ENCODE results near the gene OR2V1.
"Not testable (repeated sequence)": the region's sequence is repeated elsewhere in the genome, so short reads cannot be mapped to it uniquely, and the experiment has no call there.

The OR2V1 gene

GRCh38 chr5:181136361-181136955 is 5.5 kb upstream of the OR2V1 start:
- no peak for DNase-seq (ENCODE audit: low read depth, low spot score)
- Histone ChIP-seq H3K27ac (no peak overlapping the region), H3K4me3 (no peak overlapping the region), H3K9ac (ENCODE audit: insufficient read length) (no peak overlapping the region), H3K36me3 (ENCODE audit: insufficient read depth, low read length) (no peaks in the 10 kb centered on the region), H3K9me3 (ENCODE audit: low read depth, low read length) (no peaks in the 10 kb centered on the region)
- TF ChIP-seq FOXP2 (optimal IDR thresholded peaks at IDR 0.05; ENCODE audit: control extremely low read depth, extremely low read length, insufficient read depth) (no peak), EZH2 (IDR thresholded peaks at IDR 0.05) (no peak), POLR2AphosphoS5 (IDR thresholded peaks at IDR 0.05; ENCODE audit: borderline replicate concordance, low read depth, low read length) (no peak)

GRCh38 chr5:181134259-181134658 is 3.3 kb upstream of the OR2V1 start:
- Histone ChIP-seq H3K9ac (ENCODE audit: insufficient read length) (no peak overlapping the region), H3K36me3 (ENCODE audit: insufficient read depth, low read length) (no peaks in the 10 kb centered on the region), H3K27ac (no peak overlapping the region), H3K4me3 (no peak overlapping the region), H3K9me3 (ENCODE audit: low read depth, low read length) (no peaks in the 10 kb centered on the region)
- DNase-seq (ENCODE audit: low read depth, low spot score): no peak
- TF ChIP-seq EZH2 (IDR thresholded peaks at IDR 0.05): no peak
- no peak for TF ChIP-seq POLR2AphosphoS5 (IDR thresholded peaks at IDR 0.05; ENCODE audit: borderline replicate concordance, low read depth, low read length)
- TF ChIP-seq FOXP2 (optimal IDR thresholded peaks at IDR 0.05; ENCODE audit: control extremely low read depth, extremely low read length, insufficient read depth): no peak

DNA sequence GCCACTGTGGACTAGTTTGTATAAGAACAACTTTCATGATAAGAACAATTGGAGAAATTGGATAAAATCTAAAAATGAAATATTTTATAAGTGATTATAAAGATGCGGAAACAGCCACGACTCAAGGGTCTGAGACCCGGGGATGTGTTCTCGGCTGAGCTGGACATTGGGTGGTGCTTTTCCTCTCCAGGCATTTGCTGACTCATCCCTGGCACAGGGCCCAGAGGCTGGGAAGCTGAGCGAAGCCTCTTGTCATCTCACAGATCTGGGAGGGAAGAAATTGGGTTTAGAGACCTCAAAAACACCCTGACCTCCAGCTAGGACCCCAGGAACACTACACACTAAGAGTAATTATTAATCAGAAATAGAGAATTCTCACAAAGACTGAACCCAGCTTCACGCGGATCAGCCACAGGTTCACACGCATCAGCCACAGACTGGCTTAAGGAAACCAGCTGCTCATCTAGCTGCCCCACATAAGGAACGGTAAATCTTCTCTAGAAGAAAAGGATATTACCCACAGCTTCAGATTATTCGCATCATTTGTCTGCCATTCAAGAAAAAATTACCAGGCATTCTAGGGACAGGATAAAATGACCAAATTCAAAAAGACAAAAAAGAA is 2.8 kb upstream of the OR2V1 start:
- DNase-seq (ENCODE audit: low read depth, low spot score): no peak
- no peak overlapping the region for H3K4me3 ChIP-seq
- no peak overlapping the region for H3K9ac ChIP-seq (ENCODE audit: insufficient read length)
- H3K9me3 ChIP-seq (ENCODE audit: low read depth, low read length): no peaks in the 10 kb centered on the region
- no peak for TF ChIP-seq EZH2 (IDR thresholded peaks at IDR 0.05)
- TF ChIP-seq POLR2AphosphoS5 (IDR thresholded peaks at IDR 0.05; ENCODE audit: borderline replicate concordance, low read depth, low read length): no peak
- TF ChIP-seq FOXP2 (optimal IDR thresholded peaks at IDR 0.05; ENCODE audit: control extremely low read depth, extremely low read length, insufficient read depth): no peak
- H3K27ac ChIP-seq: no peak overlapping the region
- no peaks in the 10 kb centered on the region for H3K36me3 ChIP-seq (ENCODE audit: insufficient read depth, low read length)

GRCh38 chr5:181133083-181133482 is 2.1 kb upstream of the OR2V1 start:
- Histone ChIP-seq H3K36me3 (ENCODE audit: insufficient read depth, low read length) (no peaks in the 10 kb centered on the region), H3K27ac (no peak overlapping the region), H3K4me3 (no peak overlapping the region), H3K9me3 (ENCODE audit: low read depth, low read length) (no peaks in the 10 kb centered on the region), H3K9ac (ENCODE audit: insufficient read length) (no peak overlapping the region)
- TF ChIP-seq EZH2 (IDR thresholded peaks at IDR 0.05): no peak
- TF ChIP-seq POLR2AphosphoS5 (IDR thresholded peaks at IDR 0.05; ENCODE audit: borderline replicate concordance, low read depth, low read length): no peak
- no peak for TF ChIP-seq FOXP2 (optimal IDR thresholded peaks at IDR 0.05; ENCODE audit: control extremely low read depth, extremely low read length, insufficient read depth)
- no peak for DNase-seq (ENCODE audit: low read depth, low spot score)

GRCh38 chr5:181131514-181131913 is 545 bp upstream of the OR2V1 start:
- no peak overlapping the region for H3K4me3 ChIP-seq
- H3K36me3 ChIP-seq (ENCODE audit: insufficient read depth, low read length): no peaks in the 10 kb centered on the region
- H3K9me3 ChIP-seq (ENCODE audit: low read depth, low read length): no peaks in the 10 kb centered on the region
- TF ChIP-seq FOXP2 (optimal IDR thresholded peaks at IDR 0.05; ENCODE audit: control extremely low read depth, extremely low read length, insufficient read depth) (no peak), EZH2 (IDR thresholded peaks at IDR 0.05) (no peak), POLR2AphosphoS5 (IDR thresholded peaks at IDR 0.05; ENCODE audit: borderline replicate concordance, low read depth, low read length) (no peak)
- H3K27ac ChIP-seq: no peak overlapping the region
- H3K9ac ChIP-seq (ENCODE audit: insufficient read length): no peak overlapping the region
- DNase-seq (ENCODE audit: low read depth, low spot score): no peak

GRCh38 chr5:181130081-181130480 is 888 bp downstream of the OR2V1 start:
- H3K27ac ChIP-seq; H3K4me3 ChIP-seq; DNase-seq (ENCODE audit: low read depth, low spot score); H3K9me3 ChIP-seq (ENCODE audit: low read depth, low read length); H3K36me3 ChIP-seq (ENCODE audit: insufficient read depth, low read length); H3K9ac ChIP-seq (ENCODE audit: insufficient read length): not testable (repeated sequence)

DNA sequence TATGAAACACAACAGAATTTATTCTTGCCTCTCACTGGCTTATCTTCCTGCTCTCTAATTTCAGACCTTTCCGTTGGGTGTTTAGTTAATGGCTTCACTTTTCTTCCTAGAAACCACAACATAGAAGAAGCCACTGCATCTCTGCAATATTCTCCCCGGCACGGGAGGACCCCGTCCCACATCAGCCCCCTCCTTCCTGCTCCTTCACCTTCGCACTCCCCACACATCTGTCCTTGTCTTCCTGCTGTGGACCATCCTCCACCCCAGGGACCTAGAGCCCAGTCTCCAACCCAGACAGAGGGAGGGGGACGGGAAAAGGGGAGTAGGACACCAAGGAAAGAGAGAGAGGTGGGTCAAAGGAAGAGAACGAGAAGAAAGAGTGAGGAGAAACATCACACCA is 1.4 kb downstream of the OR2V1 start:
- H3K27ac ChIP-seq: no peak overlapping the region
- TF ChIP-seq FOXP2 (optimal IDR thresholded peaks at IDR 0.05; ENCODE audit: control extremely low read depth, extremely low read length, insufficient read depth) (no peak), POLR2AphosphoS5 (IDR thresholded peaks at IDR 0.05; ENCODE audit: borderline replicate concordance, low read depth, low read length) (no peak), EZH2 (IDR thresholded peaks at IDR 0.05) (no peak)
- no peaks in the 10 kb centered on the region for H3K36me3 ChIP-seq (ENCODE audit: insufficient read depth, low read length)
- no peak overlapping the region for H3K4me3 ChIP-seq
- H3K9ac ChIP-seq (ENCODE audit: insufficient read length): no peak overlapping the region
- DNase-seq (ENCODE audit: low read depth, low spot score): no peak
- H3K9me3 ChIP-seq (ENCODE audit: low read depth, low read length): no peaks in the 10 kb centered on the region

- Histone ChIP-seq H3K27ac (no peak overlapping the region), H3K9ac (ENCODE audit: insufficient read length) (no peak overlapping the region), H3K9me3 (ENCODE audit: low read depth, low read length) (no peaks in the 10 kb centered on the region), H3K36me3 (ENCODE audit: insufficient read depth, low read length) (no peaks in the 10 kb centered on the region), H3K4me3 (no peak overlapping the region)
- TF ChIP-seq EZH2 (IDR thresholded peaks at IDR 0.05) (no peak), POLR2AphosphoS5 (IDR thresholded peaks at IDR 0.05; ENCODE audit: borderline replicate concordance, low read depth, low read length) (no peak), FOXP2 (optimal IDR thresholded peaks at IDR 0.05; ENCODE audit: control extremely low read depth, extremely low read length, insufficient read depth) (no peak)
- DNase-seq (ENCODE audit: low read depth, low spot score): no peak
Observed at GRCh38 chr5:181127907-181128626, 2.9 kb downstream of the OR2V1 start.

All from SK-N-MC (cell line).